Endothelial cell (in vitro differentiated cells): ENCODE data around the gene RTN4R. TPM values are rescaled to one million over a fixed set of nuclear protein-coding genes. Genes with fewer than 3 reads are reported as not detected.

Experiments
- DNase-seq: peaks from one replicate; pipeline ENCODE4 v3.0.0; 2021; ENCODE audit warnings: low spot score
- H3K27ac Mint-ChIP-seq: one replicate; pipeline ENCODE4 v1.8.0; 2021; ENCODE audit warnings: mixed read lengths, inconsistent platforms; ENCODE audit not compliant: unreplicated experiment
- H3K27me3 Mint-ChIP-seq: one replicate; pipeline ENCODE4 v1.8.0; 2021; ENCODE audit warnings: mild to moderate bottlenecking, moderate library complexity, mixed read lengths, inconsistent platforms; ENCODE audit not compliant: unreplicated experiment
- H3K36me3 Mint-ChIP-seq: one replicate; pipeline ENCODE4 v1.8.0; 2021; ENCODE audit warnings: mild to moderate bottlenecking, low read depth, mixed read lengths, inconsistent platforms; ENCODE audit not compliant: unreplicated experiment
- H3K4me1 Mint-ChIP-seq: one replicate; pipeline ENCODE4 v1.8.0; 2021; ENCODE audit warnings: mild to moderate bottlenecking, mixed read lengths, inconsistent platforms; ENCODE audit not compliant: unreplicated experiment
- H3K4me3 Mint-ChIP-seq: one replicate; pipeline ENCODE4 v1.8.0; 2021; ENCODE audit warnings: mild to moderate bottlenecking, mixed read lengths, inconsistent platforms; ENCODE audit not compliant: unreplicated experiment
- H3K9me3 Mint-ChIP-seq: one replicate; pipeline ENCODE4 v1.8.0; 2021; ENCODE audit warnings: mixed read lengths, inconsistent platforms; ENCODE audit not compliant: unreplicated experiment
- CTCF ChIP-seq: fragments of 200-600 bp; sonication (generic); IDR thresholded peaks from one replicate; pipeline ENCODE4 v1.5.0; 2021; ENCODE audit warnings: antibody characterized with exemption; ENCODE audit not compliant: unreplicated experiment
- total RNA-seq: library from RNA; stranded (reverse); fragmentation: NEBNext Ultra II Directional; extraction: Animal tissue kit (Norgen Biotek cat#: 25700); gene quantifications from one replicate; pipeline ENCODE4 v1.2.1, GENCODE V29; 2021; ENCODE audit not compliant: unreplicated experiment

Gene RTN4R
- total RNA-seq, 1 donor from 2014 or later, result 19.0 TPM

DNA sequence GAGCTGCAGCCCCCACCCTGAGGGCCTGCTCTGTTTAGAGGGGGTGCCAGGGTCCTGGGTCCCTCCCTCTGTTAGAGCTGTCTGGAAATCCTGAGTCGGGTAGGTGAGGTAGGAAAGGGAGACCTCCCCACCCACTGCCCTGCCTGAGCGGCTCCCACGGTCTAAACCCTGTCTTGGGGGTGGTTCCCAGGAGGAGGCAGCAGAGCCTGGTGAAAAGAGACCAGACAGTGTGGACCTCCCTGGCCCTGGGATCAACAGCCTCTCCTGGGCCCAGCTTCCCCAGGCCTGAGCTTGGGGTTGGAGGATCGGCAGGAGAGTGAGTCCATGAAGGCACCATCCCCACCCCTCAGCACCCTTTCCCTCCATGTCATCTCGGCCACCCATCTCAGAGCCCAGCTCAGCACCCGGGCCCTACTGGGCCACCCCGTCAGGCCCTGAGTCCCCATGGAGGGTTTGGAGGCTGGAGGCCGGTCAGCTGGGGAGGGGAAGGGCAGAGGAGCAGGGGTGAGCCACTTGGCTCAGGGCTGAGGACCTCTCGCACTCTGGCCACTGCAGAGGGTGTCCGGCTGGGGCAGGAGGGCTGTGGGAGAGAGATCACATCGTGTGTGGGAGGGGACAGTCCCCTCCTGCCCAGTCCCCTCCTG lies 37.2 kb downstream of the RTN4R start:
- no peak for DNase-seq
- Mint-ChIP-seq H3K4me3 (no peak overlapping the region), H3K36me3 (no peaks in the 10 kb centered on the region), H3K27ac (no peak overlapping the region), H3K9me3 (no peaks in the 10 kb centered on the region), H3K4me1 (no peaks in the 10 kb centered on the region), H3K27me3 (peaks cover 2% of the 10 kb centered on the region)
- TF ChIP-seq CTCF, result no peak

- H3K9me3 Mint-ChIP-seq, result no peaks in the 10 kb centered on the region
- DNase-seq, result no peak
- no peak overlapping the region for H3K4me3 Mint-ChIP-seq
- no peak overlapping the region for H3K27ac Mint-ChIP-seq
- H3K27me3 Mint-ChIP-seq, result peaks cover 6% of the 10 kb centered on the region
- TF ChIP-seq CTCF, result no peak
- H3K36me3 Mint-ChIP-seq, result peaks cover 5% of the 10 kb centered on the region
- H3K4me1 Mint-ChIP-seq, result peaks cover 2% of the 10 kb centered on the region
Measured at GRCh38 chr22:20229916-20230775, 38.0 kb downstream of the RTN4R start.

- no peak for TF ChIP-seq CTCF
- Mint-ChIP-seq H3K36me3 (peaks cover 11% of the 10 kb centered on the region), H3K27me3 (peaks cover 14% of the 10 kb centered on the region), H3K4me3 (no peak overlapping the region), H3K9me3 (no peaks in the 10 kb centered on the region), H3K4me1 (peaks cover 4% of the 10 kb centered on the region), H3K27ac (no peak overlapping the region)
- no peak for DNase-seq
Measured at GRCh38 chr22:20228939-20229272, 39.2 kb downstream of the RTN4R start.

DNA sequence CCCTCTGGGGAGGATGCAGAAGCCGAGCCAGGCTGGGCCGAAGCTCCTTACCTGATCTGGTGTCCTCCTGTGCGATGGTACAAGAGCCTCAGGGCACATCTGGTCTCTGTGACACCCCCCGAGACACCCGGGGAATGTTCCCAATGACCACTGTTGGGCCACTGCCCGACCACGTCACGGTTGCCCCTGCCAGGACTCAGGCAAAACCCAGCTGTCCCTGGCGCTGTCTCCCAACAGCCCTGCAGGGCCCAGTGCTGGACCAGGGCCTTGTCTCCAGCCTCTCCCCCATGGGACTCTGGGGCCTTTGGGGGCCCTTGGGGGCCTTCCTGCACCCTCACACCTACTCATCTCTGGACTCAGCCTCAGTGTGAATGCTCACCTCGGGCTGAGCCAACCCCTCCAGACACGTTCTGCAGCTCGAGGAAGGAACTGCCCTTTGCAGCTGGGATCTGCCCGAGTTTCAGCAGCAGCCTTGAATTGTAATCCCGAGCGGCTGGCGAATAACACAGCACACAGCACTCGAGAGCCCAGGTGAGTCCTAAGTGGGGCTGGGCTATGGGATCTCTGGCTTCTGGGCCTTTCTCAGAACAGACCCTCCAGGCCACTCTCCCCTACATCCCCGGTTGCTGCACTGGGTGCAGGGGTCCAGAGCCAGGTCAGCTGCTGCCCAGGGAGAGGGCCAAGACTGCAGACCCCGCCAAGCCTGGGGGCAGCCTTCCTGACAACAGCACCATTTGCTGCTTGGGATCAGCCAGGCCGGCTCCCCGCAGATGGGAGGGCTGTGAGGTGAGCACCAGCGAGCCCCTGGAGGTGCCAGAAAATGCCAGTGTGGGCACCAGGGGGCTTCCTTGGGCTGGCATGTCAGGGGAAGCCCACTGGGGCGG lies 39.8 kb downstream of the RTN4R start:
- Mint-ChIP-seq H3K27ac (no peak overlapping the region), H3K4me3 (no peak overlapping the region), H3K4me1 (peaks cover 4% of the 10 kb centered on the region), H3K9me3 (no peaks in the 10 kb centered on the region), H3K27me3 (peaks cover 14% of the 10 kb centered on the region), H3K36me3 (peaks cover 11% of the 10 kb centered on the region)
- TF ChIP-seq CTCF, result no peak
- DNase-seq, result no peak
